Endometrium (tissue), 2 donors: ENCODE results near the gene NR3C1.

Experiments used
- FAIRE-seq: peaks from 2 replicates; lab custom pipeline; 2012; peaks lifted over from hg19 to GRCh38; lab: Jason Lieb, UNC
- donor health status: control.
- donor health status: control.

The NR3C1 gene

GRCh38 chr5:143309661-143310431 is 93.6 kb downstream of the NR3C1 start:
- no peak for FAIRE-seq

- no peak for FAIRE-seq
Observed at GRCh38 chr5:143308731-143309130, 94.8 kb downstream of the NR3C1 start.

GRCh38 chr5:143306040-143306439 is 97.4 kb downstream of the NR3C1 start:
- FAIRE-seq = no peak

- FAIRE-seq = no peak
Observed at GRCh38 chr5:143304836-143305475, 98.5 kb downstream of the NR3C1 start.

GRCh38 chr5:143302341-143303045 is 101.0 kb downstream of the NR3C1 start:
- no peak for FAIRE-seq

- FAIRE-seq = no peak
Observed at GRCh38 chr5:143297756-143298155, 105.7 kb downstream of the NR3C1 start.

GRCh38 chr5:143290125-143290524 is 113.4 kb downstream of the NR3C1 start:
- FAIRE-seq = no peak

GRCh38 chr5:143284521-143284920 is 119.0 kb downstream of the NR3C1 start:
- FAIRE-seq = no peak

GRCh38 chr5:143284002-143284401 is 119.5 kb downstream of the NR3C1 start:
- FAIRE-seq = no peak

GRCh38 chr5:143281226-143281625 is 122.3 kb downstream of the NR3C1 start:
- no peak for FAIRE-seq

GRCh38 chr5:143279698-143280097 is 123.8 kb downstream of the NR3C1 start:
- FAIRE-seq = no peak

GRCh38 chr5:143277536-143277935 is 126.0 kb downstream of the NR3C1 start:
- no peak for FAIRE-seq

GRCh38 chr5:143275512-143276363 is 127.7 kb downstream of the NR3C1 start:
- no peak for FAIRE-seq

GRCh38 chr5:143274952-143275351 is 128.5 kb downstream of the NR3C1 start:
- FAIRE-seq = no peak

GRCh38 chr5:143271431-143271830 is 132.1 kb downstream of the NR3C1 start:
- no peak for FAIRE-seq

- FAIRE-seq = no peak
Observed at GRCh38 chr5:143268388-143268787, 135.1 kb downstream of the NR3C1 start.

- FAIRE-seq = no peak
Observed at GRCh38 chr5:143267186-143267585, 136.3 kb downstream of the NR3C1 start.

GRCh38 chr5:143265995-143266394 is 137.5 kb downstream of the NR3C1 start:
- FAIRE-seq = no peak

- FAIRE-seq = peak; percentile 39
Observed at GRCh38 chr5:143263272-143263810, 140.1 kb downstream of the NR3C1 start.

- no peak for FAIRE-seq
Observed at GRCh38 chr5:143262393-143263174, 140.9 kb downstream of the NR3C1 start.

GRCh38 chr5:143261748-143262392 is 141.6 kb downstream of the NR3C1 start:
- FAIRE-seq = no peak
